ENCODE measurements around the gene MOCS1. TPM values are rescaled to one million over a fixed set of nuclear protein-coding genes. Genes with fewer than 3 reads are reported as not detected.

The MOCS1 gene
- total and polyA plus RNA-seq, 9 of the 15 experiments (the other 6 are each of a cell fraction or from before 2014, with no cell fraction given), result 0.69 to 12.7 (median 8.7) TPM

DNA sequence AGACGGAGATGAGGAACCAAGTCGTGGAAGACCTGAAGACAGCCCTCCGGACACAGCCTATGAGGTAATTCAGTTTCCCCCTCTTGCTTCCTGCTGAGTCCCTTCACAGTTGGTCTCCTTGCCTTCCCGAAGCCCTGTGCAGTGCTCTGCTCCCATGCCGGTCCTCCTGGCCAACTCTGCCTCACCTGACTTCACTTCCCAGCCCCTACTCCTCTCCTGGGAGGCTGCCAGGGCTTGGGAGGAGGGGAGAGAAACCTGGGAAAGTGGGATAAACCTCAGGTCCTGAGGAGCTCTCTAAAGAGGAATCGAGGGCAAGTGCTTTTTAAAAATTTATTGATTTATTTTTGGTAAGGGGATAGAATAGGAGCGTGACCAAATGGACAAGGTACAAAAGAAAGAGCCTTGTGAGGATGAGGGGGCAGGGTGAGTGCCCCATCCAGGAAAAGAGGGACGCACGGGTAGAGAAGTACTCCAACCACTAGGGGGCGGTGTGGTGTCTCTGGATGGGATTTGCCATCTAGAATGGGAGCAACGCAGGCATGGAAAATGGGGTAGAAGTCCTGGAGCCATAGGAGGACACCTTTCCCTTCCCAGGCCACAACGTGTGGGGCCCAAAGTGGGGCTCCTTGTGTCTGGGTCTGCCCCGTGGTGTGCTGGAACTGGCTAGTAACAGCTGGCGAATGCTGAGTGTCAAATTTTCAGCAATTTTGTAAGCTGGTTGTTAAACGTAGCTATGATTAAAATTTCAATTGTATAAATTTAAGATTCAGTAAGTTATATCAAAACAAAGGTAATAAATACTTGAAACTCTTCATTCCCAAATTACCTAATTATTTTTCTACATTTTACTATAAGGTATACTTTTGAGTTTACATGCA lies 69.0 kb downstream of the MOCS1 start (continued):
- TF ChIP-seq SMC3 (conservative IDR thresholded peaks at IDR 0.05; ENCODE audit: insufficient read depth, low read depth, low read length), result peak; percentile 64
- TF ChIP-seq, protein P1, sequence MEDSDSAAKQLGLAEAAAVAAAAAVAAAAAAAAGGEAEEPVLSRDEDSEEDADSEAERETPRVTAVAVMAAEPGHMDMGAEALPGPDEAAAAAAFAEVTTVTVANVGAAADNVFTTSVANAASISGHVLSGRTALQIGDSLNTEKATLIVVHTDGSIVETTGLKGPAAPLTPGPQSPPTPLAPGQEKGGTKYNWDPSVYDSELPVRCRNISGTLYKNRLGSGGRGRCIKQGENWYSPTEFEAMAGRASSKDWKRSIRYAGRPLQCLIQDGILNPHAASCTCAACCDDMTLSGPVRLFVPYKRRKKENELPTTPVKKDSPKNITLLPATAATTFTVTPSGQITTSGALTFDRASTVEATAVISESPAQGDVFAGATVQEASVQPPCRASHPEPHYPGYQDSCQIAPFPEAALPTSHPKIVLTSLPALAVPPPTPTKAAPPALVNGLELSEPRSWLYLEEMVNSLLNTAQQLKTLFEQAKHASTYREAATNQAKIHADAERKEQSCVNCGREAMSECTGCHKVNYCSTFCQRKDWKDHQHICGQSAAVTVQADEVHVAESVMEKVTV (CRISPR knock-in tag; IDR thresholded peaks at IDR 0.05), result 0 out of 2 replicates have a peak, but pooled peaks have one; percentile 34
- TF ChIP-seq, protein P2, sequence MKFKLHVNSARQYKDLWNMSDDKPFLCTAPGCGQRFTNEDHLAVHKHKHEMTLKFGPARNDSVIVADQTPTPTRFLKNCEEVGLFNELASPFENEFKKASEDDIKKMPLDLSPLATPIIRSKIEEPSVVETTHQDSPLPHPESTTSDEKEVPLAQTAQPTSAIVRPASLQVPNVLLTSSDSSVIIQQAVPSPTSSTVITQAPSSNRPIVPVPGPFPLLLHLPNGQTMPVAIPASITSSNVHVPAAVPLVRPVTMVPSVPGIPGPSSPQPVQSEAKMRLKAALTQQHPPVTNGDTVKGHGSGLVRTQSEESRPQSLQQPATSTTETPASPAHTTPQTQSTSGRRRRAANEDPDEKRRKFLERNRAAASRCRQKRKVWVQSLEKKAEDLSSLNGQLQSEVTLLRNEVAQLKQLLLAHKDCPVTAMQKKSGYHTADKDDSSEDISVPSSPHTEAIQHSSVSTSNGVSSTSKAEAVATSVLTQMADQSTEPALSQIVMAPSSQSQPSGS (CRISPR knock-in tag; IDR thresholded peaks at IDR 0.05), result no peak
- TF ChIP-seq POLR2A (conservative IDR thresholded peaks at IDR 0.05), result no peak
- no peak for TF ChIP-seq BRCA1 (IDR thresholded peaks at IDR 0.05)
- no peak for TF ChIP-seq BRCA1 (CRISPR knock-in tag; IDR thresholded peaks at IDR 0.05)
- peak; percentile 38; the same call in 1 of the 2 replicates for TF ChIP-seq XRCC5 (IDR thresholded peaks at IDR 0.05; ENCODE audit: low read depth, low read length)
- TF ChIP-seq, protein P3, sequence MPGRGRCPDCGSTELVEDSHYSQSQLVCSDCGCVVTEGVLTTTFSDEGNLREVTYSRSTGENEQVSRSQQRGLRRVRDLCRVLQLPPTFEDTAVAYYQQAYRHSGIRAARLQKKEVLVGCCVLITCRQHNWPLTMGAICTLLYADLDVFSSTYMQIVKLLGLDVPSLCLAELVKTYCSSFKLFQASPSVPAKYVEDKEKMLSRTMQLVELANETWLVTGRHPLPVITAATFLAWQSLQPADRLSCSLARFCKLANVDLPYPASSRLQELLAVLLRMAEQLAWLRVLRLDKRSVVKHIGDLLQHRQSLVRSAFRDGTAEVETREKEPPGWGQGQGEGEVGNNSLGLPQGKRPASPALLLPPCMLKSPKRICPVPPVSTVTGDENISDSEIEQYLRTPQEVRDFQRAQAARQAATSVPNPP (IDR thresholded peaks at IDR 0.05; ENCODE audit: borderline replicate concordance, insufficient read depth, insufficient read length), result no peak
- no peak for TF ChIP-seq SMAD1 (IDR thresholded peaks at IDR 0.05; ENCODE audit: low read depth, low read length, partially characterized antibody)
- TF ChIP-seq, protein P4, sequence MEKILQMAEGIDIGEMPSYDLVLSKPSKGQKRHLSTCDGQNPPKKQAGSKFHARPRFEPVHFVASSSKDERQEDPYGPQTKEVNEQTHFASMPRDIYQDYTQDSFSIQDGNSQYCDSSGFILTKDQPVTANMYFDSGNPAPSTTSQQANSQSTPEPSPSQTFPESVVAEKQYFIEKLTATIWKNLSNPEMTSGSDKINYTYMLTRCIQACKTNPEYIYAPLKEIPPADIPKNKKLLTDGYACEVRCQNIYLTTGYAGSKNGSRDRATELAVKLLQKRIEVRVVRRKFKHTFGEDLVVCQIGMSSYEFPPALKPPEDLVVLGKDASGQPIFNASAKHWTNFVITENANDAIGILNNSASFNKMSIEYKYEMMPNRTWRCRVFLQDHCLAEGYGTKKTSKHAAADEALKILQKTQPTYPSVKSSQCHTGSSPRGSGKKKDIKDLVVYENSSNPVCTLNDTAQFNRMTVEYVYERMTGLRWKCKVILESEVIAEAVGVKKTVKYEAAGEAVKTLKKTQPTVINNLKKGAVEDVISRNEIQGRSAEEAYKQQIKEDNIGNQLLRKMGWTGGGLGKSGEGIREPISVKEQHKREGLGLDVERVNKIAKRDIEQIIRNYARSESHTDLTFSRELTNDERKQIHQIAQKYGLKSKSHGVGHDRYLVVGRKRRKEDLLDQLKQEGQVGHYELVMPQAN (IDR thresholded peaks at IDR 0.05; ENCODE audit: borderline replicate concordance), result no peak
- TF ChIP-seq MCM2 (IDR thresholded peaks at IDR 0.05; ENCODE audit: low read depth), result no peak
- TF ChIP-seq, protein P5, sequence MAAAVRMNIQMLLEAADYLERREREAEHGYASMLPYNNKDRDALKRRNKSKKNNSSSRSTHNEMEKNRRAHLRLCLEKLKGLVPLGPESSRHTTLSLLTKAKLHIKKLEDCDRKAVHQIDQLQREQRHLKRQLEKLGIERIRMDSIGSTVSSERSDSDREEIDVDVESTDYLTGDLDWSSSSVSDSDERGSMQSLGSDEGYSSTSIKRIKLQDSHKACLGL (CRISPR knock-in tag; IDR thresholded peaks at IDR 0.05; ENCODE audit: borderline replicate concordance, poor library complexity, severe bottlenecking), result no peak
- TF ChIP-seq, protein P6, sequence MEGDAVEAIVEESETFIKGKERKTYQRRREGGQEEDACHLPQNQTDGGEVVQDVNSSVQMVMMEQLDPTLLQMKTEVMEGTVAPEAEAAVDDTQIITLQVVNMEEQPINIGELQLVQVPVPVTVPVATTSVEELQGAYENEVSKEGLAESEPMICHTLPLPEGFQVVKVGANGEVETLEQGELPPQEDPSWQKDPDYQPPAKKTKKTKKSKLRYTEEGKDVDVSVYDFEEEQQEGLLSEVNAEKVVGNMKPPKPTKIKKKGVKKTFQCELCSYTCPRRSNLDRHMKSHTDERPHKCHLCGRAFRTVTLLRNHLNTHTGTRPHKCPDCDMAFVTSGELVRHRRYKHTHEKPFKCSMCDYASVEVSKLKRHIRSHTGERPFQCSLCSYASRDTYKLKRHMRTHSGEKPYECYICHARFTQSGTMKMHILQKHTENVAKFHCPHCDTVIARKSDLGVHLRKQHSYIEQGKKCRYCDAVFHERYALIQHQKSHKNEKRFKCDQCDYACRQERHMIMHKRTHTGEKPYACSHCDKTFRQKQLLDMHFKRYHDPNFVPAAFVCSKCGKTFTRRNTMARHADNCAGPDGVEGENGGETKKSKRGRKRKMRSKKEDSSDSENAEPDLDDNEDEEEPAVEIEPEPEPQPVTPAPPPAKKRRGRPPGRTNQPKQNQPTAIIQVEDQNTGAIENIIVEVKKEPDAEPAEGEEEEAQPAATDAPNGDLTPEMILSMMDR (IDR thresholded peaks at IDR 0.05 in 2 of 3, conservative IDR thresholded peaks at IDR 0.05 in 1 of 3; ENCODE audit: insufficient read depth in 2 of 3, low read depth in 1 of 3, low read length in 3 of 3), result peak; percentile 78 to 94 (median 84)
- TF ChIP-seq, protein P7, sequence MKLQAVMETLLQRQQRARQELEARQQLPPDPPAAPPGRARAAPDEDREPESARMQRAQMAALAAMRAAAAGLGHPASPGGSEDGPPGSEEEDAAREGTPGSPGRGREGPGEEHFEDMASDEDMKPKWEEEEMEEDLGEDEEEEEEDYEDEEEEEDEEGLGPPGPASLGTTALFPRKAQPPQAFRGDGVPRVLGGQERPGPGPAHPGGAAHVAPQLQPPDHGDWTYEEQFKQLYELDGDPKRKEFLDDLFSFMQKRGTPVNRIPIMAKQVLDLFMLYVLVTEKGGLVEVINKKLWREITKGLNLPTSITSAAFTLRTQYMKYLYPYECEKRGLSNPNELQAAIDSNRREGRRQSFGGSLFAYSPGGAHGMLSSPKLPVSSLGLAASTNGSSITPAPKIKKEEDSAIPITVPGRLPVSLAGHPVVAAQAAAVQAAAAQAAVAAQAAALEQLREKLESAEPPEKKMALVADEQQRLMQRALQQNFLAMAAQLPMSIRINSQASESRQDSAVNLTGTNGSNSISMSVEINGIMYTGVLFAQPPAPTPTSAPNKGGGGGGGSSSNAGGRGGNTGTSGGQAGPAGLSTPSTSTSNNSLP (IDR thresholded peaks at IDR 0.05; ENCODE audit: borderline replicate concordance, low read depth, low read length), result no peak
- no peak for TF ChIP-seq ZNF586 (CRISPR knock-in tag; conservative IDR thresholded peaks at IDR 0.05)
